DMS 273 treated with DMSO at 0.1 percent for 48 hours (cell line): ENCODE data around the gene IFNAR1.
A peak's percentile ranks its signal among the peaks of the same experiment; 100 is the strongest.

ENCODE experiments used
- DNase-seq: peaks from one replicate; lab custom pipeline; 2025; lab: John Stamatoyannopoulos, UW

IFNAR1 gene

DNA sequence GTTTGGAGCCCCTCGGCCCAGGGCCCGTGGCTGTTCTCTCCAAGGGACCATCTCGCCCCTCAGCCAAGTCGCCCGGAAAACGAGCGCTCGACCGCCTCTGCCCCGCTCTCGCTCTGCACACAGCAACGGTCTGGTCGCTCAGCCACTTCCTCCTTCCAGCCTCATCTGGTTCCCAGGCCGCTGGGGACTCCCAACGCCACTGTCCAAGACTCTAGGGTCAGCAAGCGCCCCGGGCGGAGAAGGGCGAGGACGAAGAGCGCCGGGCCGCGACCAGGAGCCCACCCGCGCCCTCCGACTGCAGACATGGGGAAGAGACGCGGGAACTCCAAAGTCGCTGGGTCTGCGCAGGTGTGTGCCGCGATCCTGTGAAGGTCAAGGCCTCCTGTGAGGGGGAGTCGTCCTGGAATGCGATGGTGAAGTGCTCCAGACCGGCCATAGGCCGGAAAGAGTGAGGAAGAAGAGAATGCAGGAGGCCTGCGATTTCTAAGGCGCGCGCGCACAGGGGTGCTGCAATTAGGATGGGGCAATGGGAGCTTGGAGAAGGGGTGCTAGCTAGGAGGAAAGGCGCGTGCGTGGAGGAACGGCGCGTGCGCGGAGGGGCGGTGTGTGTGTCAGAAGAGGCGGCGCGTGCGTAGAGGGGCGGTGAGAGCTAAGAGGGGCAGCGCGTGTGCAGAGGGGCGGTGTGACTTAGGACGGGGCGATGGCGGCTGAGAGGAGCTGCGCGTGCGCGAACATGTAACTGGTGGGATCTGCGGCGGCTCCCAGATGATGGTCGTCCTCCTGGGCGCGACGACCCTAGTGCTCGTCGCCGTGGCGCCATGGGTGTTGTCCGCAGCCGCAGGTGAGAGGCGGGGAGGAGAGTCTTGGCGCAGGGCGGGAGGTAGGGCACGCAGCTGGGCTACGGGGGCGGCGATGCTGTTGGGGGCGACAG, at the start of gene IFNAR1:
IFNAR1 (plus strand) TSS at position 680 of the 931 bp plus-strand sequence; CDS start at position 766, 86 bp downstream.
- peak; percentile 97 for DNase-seq

GRCh38 chr21:33278721-33279120, 46.0 kb upstream of the IFNAR1 start:
- no peak for DNase-seq

DNA sequence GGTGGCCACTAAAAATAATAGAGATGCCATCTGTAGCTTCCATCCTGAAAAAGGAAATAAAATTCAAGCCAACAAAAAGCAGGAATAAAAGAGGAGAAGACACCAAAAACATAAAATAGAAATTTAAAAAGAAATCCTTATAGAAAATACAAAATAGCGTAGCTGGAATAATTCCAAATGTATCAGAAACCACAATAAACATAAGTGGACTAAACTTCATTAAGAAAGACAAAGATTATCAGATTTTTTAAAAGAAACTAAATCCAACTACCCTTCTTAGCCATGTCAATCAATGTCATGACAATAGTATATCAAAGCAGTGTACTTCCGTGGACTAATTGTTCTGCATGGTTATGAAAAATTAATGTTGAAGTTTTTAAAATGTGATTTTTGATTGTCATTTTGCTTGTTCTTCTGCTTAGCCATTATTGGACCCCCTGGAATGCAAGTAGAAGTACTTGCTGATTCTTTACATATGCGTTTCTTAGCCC, 45.4 kb upstream of the IFNAR1 start:
- no peak for DNase-seq

DNA sequence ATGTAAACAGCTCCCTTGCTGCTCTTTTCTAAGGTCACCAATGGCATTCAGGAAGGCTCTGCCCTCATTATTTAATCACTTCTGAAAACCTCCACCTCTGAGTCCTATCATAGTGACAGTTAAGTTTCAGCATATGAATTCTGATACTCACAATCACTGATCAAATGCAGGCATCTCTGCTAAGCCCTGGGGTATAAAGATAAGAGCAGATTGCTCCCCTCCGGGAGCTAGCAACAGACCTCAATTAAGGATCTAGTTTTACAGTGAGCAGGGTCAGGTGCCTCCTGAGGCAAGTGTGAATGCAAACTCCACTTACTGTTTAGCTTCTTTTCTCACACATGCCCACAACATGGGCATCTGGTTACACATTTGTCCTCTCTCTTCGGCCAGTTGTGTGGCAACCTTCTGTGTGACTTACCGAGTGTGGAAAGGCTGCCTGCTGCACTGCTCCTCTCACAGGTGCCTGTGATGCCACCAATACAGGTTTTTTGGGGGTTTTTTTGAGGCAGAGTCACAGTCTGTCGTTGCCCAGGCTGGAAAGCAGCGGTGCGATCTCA, 43.6 kb upstream of the IFNAR1 start:
- DNase-seq = no peak

- DNase-seq = no peak
Measured at GRCh38 chr21:33283203-33283602, 41.6 kb upstream of the IFNAR1 start.

- no peak for DNase-seq
Measured at GRCh38 chr21:33286076-33286475, 38.7 kb upstream of the IFNAR1 start.

DNA sequence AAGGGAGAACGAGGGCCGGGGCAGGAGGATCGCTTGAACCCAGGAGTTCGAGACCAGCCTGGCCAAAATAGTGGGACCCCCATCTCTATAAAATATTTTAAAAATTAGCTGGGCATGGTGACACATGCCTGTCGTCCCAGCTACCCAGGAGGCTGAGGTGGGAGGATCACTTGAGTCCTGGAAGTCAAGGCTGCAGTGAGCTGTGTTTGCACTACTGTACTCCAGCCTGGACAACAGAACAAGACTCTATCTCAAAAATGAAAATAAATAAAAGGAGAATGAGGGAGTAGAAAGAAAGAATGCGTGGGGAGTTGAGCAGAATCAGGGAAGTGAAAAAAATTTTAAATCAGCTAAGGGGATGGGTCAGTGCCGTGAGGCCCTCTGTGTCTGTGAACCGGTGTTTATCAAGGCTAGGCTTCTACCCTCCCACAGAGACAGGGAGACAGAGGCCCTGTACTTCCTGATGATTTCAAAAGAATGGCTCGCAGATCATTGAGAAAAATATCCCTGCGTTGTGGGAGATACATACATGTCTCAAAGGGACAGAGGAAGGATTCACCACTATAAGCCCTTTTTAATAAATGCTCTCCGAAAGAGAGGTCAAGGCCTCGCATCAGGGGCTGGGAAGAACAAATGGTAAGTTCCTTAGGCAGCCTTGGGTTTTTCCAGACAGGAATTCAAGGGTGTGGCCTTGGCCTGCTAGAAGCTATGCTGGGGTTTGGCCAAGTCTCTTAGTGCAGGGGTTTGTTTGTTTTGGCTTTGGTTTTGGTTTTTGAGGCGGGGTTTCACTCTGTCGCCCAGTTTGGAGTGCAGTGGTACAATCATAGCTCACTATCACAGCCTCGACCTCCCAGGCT, 37.9 kb upstream of the IFNAR1 start:
- DNase-seq = no peak

DNA sequence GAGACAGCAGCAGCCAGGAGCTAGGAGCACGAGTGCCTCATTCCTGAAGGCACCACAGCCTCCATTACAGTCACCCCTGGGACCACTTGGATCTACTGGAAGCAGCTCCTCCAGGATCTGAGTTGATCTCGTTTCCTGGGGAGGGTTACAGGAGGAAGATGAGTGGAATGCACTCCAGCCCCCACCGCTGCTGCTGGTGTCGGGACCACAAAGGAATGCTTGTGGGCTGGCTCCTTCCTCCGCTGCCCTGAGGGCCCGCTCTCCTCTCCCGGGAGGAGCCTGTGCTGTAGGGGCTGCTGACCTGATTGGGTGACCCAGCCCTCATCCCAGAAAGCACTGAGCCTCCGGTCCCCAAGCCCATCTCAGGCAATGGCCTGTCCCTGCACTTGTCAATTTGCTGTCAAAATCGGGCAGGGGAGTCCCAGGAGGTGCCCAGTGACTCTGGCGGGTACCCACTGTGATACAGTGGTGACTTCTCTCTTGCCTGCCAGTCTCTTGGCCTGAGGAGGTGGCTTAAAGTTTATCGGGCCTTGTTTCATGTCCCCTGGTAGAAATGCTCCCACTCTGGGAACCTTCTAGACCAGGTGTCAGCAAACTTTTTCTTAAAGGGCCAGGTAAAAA, 35.5 kb upstream of the IFNAR1 start:
- DNase-seq = no peak

DNA sequence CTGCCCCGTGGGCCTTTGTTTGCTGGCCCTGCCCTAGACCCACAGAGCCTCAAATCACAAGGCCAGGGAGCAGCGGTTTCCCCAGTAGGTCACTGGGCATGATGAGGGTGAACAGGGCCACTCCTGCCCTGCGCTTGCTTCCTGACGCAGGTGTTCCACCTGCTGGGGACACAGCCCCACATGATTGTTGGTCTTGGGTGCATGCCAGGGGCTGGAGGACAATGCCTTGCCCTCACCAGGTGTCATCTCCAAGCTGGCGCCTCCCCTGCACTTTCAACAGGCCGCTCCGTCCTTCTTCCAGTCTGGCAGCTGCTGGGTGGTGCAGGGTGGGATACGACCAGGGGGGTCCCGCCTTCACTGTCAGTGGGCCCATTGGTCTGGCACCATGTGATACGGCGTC, 34.3 kb upstream of the IFNAR1 start:
- no peak for DNase-seq

- no peak for DNase-seq
Measured at GRCh38 chr21:33291686-33292085, 33.1 kb upstream of the IFNAR1 start.

DNA sequence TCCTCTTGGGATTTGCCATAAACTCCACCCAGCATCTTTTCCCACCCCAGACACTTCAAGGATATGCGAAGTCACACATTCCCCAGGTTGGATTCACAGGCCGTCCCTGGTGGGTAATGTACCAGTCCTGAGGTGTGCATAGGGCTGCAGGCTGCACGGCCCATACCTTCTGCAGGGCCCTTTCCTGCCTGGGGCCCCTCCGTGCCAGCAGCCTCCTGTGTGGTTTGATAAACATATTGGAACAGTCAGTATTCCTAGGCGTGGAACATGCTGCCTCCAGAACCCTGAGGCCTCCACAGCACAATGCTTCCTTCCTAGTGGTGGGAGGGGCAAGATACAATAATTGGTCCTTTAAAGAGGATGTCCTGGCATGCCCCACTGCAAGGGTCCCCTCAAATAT, 32.0 kb upstream of the IFNAR1 start:
- DNase-seq = no peak

GRCh38 chr21:33293136-33293535, 31.6 kb upstream of the IFNAR1 start:
- no peak for DNase-seq

- DNase-seq = no peak
Measured at GRCh38 chr21:33293811-33294216, 31.0 kb upstream of the IFNAR1 start.

DNA sequence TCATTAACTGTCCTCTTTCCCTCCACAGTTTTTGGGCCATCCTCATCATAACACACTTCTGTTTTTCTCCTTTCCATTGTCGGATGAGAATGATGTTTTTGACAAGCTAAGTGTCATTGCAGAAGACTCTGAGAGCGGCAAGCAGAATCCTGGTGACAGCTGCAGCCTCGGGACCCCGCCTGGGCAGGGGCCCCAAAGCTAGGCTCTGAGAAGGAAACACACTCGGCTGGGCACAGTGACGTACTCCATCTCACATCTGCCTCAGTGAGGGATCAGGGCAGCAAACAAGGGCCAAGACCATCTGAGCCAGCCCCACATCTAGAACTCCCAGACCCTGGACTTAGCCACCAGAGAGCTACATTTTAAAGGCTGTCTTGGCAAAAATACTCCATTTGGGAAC, 28.6 kb upstream of the IFNAR1 start:
- DNase-seq = no peak

DNA sequence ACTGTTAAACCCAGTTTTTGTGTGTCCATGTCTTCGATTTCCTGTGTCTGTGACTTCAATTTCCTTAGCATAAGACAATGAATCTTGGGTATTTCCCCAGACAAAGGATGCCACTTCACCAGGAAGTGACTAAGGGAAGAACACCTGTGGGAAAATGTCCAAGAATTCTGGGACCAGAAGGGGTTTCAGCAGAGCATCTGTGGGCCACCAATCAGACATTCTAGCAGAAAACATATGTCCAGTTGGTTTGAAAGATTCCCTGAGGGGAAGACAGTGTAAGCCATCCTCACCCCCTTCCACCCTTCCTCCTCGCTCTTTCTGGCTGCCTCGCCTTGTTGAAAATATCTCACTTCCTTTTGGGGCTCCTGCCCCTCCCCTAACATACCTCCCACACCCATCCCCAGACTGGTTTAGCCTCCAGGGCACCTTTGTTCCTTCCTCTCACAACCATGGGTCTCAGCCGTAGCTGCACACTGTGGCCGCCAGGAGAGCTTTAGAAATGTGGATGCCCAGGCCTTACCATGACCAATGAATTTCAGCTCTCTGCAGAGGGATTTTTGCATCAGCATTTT, 25.5 kb upstream of the IFNAR1 start:
- DNase-seq = no peak

- no peak for DNase-seq
Measured at GRCh38 chr21:33300701-33301631, 23.8 kb upstream of the IFNAR1 start.

DNA sequence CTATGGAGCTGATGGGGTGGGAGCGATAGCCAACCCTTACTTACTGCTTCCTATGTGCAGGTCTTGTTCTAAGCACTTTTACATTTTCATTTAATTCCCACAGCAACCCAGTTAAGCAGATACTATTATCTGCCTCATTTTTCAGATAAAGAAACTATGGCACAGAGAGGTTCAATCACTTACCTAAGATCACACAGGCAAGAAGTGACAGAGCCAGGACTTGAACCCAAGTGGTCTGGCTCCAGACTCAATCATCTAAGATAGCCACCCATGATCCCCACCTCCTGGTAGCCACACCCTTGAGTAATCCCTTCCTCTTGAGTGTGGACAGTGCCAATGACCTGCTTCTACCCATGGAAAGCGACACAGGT, 23.2 kb upstream of the IFNAR1 start:
- no peak for DNase-seq

- no peak for DNase-seq
Measured at GRCh38 chr21:33302055-33302454, 22.7 kb upstream of the IFNAR1 start.

- no peak for DNase-seq
Measured at GRCh38 chr21:33302796-33303195, 22.0 kb upstream of the IFNAR1 start.

DNA sequence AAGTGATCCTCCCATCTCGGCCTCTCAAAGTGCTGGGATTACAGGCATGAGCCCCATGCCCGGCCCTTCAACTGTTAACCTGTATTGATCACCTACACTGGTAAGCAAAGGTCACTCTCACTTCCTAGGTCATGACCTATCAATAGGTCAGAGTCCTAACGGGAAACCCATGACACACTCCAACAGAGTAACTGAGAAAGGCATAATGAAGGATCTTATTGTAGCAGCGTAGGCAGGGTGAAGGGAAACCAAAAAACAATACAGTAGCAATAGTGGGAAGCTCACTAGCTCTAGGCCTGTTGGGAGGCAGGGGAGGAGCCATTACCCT, 19.5 kb upstream of the IFNAR1 start:
- DNase-seq = no peak

DNA sequence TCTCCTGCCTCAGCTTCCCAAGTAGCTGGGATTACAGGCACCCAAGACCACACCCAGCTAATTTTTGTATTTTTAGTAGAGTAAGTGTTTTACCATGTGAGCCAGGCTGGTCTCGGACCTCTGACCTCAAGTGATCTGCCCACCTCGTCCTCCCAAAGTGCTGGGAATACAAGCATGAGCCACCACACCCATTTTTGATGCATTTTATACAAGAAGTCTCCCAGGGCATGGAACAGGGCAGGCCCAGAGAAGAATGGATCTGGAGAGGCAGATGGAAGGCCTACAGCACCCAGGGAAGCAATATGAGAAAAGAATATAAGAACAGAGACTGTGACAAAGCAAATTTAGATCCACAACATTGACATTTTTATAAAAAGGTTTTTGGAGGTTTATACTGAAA, 18.8 kb upstream of the IFNAR1 start:
- no peak for DNase-seq
